ENCODE results near the gene ABCD2. TPM values are rescaled to one million over a fixed set of nuclear protein-coding genes. Genes with fewer than 3 reads are reported as not detected.
A peak's percentile ranks its signal among the peaks of the same experiment; 100 is the strongest.

ABCD2 gene
- total RNA-seq, 1 donor from 2014 or later, result 0.70 TPM

- no peaks in the 10 kb centered on the region for H3K36me3 Mint-ChIP-seq (ENCODE audit: low read depth)
- H3K9me3 Mint-ChIP-seq, result no peaks in the 10 kb centered on the region
- H3K27me3 Mint-ChIP-seq (ENCODE audit: low read depth), result no peaks in the 10 kb centered on the region
- H3K4me3 Mint-ChIP-seq, result peak overlapping the region; percentile 52
- H3K4me1 Mint-ChIP-seq, result peaks cover 8% of the 10 kb centered on the region
- no peak for TF ChIP-seq CTCF (conservative IDR thresholded peaks at IDR 0.05)
- H3K27ac Mint-ChIP-seq (ENCODE audit: unreplicated experiment), result no peak overlapping the region
- DNase-seq (ENCODE audit: low read depth, low spot score), result no peak
These were observed 1.4 kb upstream of the ABCD2 start for GRCh38 chr12:39620659-39621658.

GRCh38 chr12:39619316-39619659, 315 bp downstream of the ABCD2 start:
- no peak for DNase-seq (ENCODE audit: low read depth, low spot score)
- Mint-ChIP-seq H3K4me3 (no peak overlapping the region), H3K27me3 (ENCODE audit: low read depth) (no peaks in the 10 kb centered on the region), H3K27ac (ENCODE audit: unreplicated experiment) (no peak overlapping the region), H3K36me3 (ENCODE audit: low read depth) (no peaks in the 10 kb centered on the region), H3K9me3 (no peaks in the 10 kb centered on the region), H3K4me1 (peaks cover 8% of the 10 kb centered on the region)
- no peak for TF ChIP-seq CTCF (conservative IDR thresholded peaks at IDR 0.05)

- TF ChIP-seq CTCF (conservative IDR thresholded peaks at IDR 0.05), result no peak
- Mint-ChIP-seq H3K4me1 (peaks cover 8% of the 10 kb centered on the region), H3K36me3 (ENCODE audit: low read depth) (no peaks in the 10 kb centered on the region), H3K9me3 (no peaks in the 10 kb centered on the region), H3K27me3 (ENCODE audit: low read depth) (no peaks in the 10 kb centered on the region), H3K27ac (ENCODE audit: unreplicated experiment) (no peak overlapping the region), H3K4me3 (no peak overlapping the region)
- no peak for DNase-seq (ENCODE audit: low read depth, low spot score)
These were observed 902 bp downstream of the ABCD2 start for GRCh38 chr12:39618701-39619100.

- Mint-ChIP-seq H3K4me3 (no peak overlapping the region), H3K36me3 (ENCODE audit: low read depth) (no peaks in the 10 kb centered on the region), H3K4me1 (peaks cover 8% of the 10 kb centered on the region), H3K9me3 (no peaks in the 10 kb centered on the region), H3K27me3 (ENCODE audit: low read depth) (no peaks in the 10 kb centered on the region), H3K27ac (ENCODE audit: unreplicated experiment) (no peak overlapping the region)
- TF ChIP-seq CTCF (conservative IDR thresholded peaks at IDR 0.05), result no peak
- DNase-seq (ENCODE audit: low read depth, low spot score), result no peak
These were observed 1.7 kb downstream of the ABCD2 start for GRCh38 chr12:39617887-39618286.

GRCh38 chr12:39616666-39617065, 2.9 kb downstream of the ABCD2 start:
- Mint-ChIP-seq H3K4me3 (no peak overlapping the region), H3K36me3 (ENCODE audit: low read depth) (no peaks in the 10 kb centered on the region), H3K4me1 (peaks cover 8% of the 10 kb centered on the region), H3K27ac (ENCODE audit: unreplicated experiment) (no peak overlapping the region), H3K9me3 (no peaks in the 10 kb centered on the region), H3K27me3 (ENCODE audit: low read depth) (no peaks in the 10 kb centered on the region)
- no peak for TF ChIP-seq CTCF (conservative IDR thresholded peaks at IDR 0.05)
- DNase-seq (ENCODE audit: low read depth, low spot score), result no peak

Measured in neural crest cell (in vitro differentiated cells).